Neural crest cell (in vitro differentiated cells): Measurements from ENCODE around the gene PLIN3. TPM values are rescaled to one million over a fixed set of nuclear protein-coding genes. Genes with fewer than 3 reads are reported as not detected.
A peak's percentile ranks its signal among the peaks of the same experiment; 100 is the strongest.

ENCODE experiments used
- DNase-seq: peaks from one replicate; pipeline ENCODE4 v3.0.0; 2021; ENCODE audit warnings: low read depth, mixed read lengths, low spot score
- H3K27ac Mint-ChIP-seq: one replicate; pipeline ENCODE4 v1.8.0; 2021; ENCODE audit warnings: mild to moderate bottlenecking, mixed read lengths; ENCODE audit not compliant: unreplicated experiment
- H3K27me3 Mint-ChIP-seq: 2 replicates; pipeline ENCODE4 v1.8.0; 2021; ENCODE audit warnings: low read depth, mild to moderate bottlenecking, mixed read lengths
- H3K36me3 Mint-ChIP-seq: 2 replicates; pipeline ENCODE4 v1.8.0; 2021; ENCODE audit warnings: low read depth, mild to moderate bottlenecking, mixed read lengths
- H3K4me1 Mint-ChIP-seq: 2 replicates; pipeline ENCODE4 v1.8.0; 2021; ENCODE audit warnings: mixed read lengths
- H3K4me3 Mint-ChIP-seq: one replicate; pipeline ENCODE4 v1.8.0; 2021; ENCODE audit warnings: mild to moderate bottlenecking, mixed read lengths
- H3K9me3 Mint-ChIP-seq: 2 replicates; pipeline ENCODE4 v1.8.0; 2021; ENCODE audit warnings: mixed read lengths
- CTCF ChIP-seq: fragments of 200-600 bp; sonication (generic); conservative IDR thresholded peaks from 2 replicates; pipeline ENCODE4 v1.5.0; 2021; ENCODE audit warnings: antibody characterized with exemption, mild to moderate bottlenecking
- total RNA-seq: library from RNA; stranded (reverse); gene quantifications from 2 replicates; pipeline ENCODE4 v1.2.1, GENCODE V29; 2021

The PLIN3 gene
- total RNA-seq, 1 donor from 2014 or later = 42.4 TPM

GRCh38 chr19:4911786-4912672 is 44.6 kb upstream of the PLIN3 start:
- no peaks in the 10 kb centered on the region for H3K27me3 Mint-ChIP-seq
- DNase-seq = peak; percentile 54
- peak overlapping the region; percentile 95 for H3K4me3 Mint-ChIP-seq
- H3K4me1 Mint-ChIP-seq = peaks cover 58% of the 10 kb centered on the region
- peaks cover 13% of the 10 kb centered on the region for H3K36me3 Mint-ChIP-seq
- H3K9me3 Mint-ChIP-seq = no peaks in the 10 kb centered on the region
- H3K27ac Mint-ChIP-seq = peak overlapping the region; percentile 98
- TF ChIP-seq CTCF = peak; percentile 65

- Mint-ChIP-seq H3K27me3 (no peaks in the 10 kb centered on the region), H3K4me3 (peak overlapping the region; percentile 95), H3K36me3 (peaks cover 11% of the 10 kb centered on the region), H3K27ac (peak overlapping the region; percentile 98), H3K4me1 (peaks cover 54% of the 10 kb centered on the region), H3K9me3 (no peaks in the 10 kb centered on the region)
- no peak for DNase-seq
- no peak for TF ChIP-seq CTCF
Measured at GRCh38 chr19:4911314-4911713, 43.8 kb upstream of the PLIN3 start.

- Mint-ChIP-seq H3K27me3 (no peaks in the 10 kb centered on the region), H3K27ac (peak overlapping the region; percentile 98), H3K36me3 (peaks cover 11% of the 10 kb centered on the region), H3K4me1 (peaks cover 50% of the 10 kb centered on the region), H3K9me3 (no peaks in the 10 kb centered on the region), H3K4me3 (peak overlapping the region; percentile 95)
- TF ChIP-seq CTCF = no peak
- DNase-seq = peak; percentile 20
Measured at GRCh38 chr19:4910594-4911281, 43.3 kb upstream of the PLIN3 start.

- H3K27ac Mint-ChIP-seq = peak overlapping the region; percentile 98
- H3K4me1 Mint-ChIP-seq = peaks cover 48% of the 10 kb centered on the region
- no peaks in the 10 kb centered on the region for H3K9me3 Mint-ChIP-seq
- H3K4me3 Mint-ChIP-seq = peak overlapping the region; percentile 95
- peak; percentile 89 for DNase-seq
- no peaks in the 10 kb centered on the region for H3K27me3 Mint-ChIP-seq
- TF ChIP-seq CTCF = no peak
- peaks cover 11% of the 10 kb centered on the region for H3K36me3 Mint-ChIP-seq
Measured at GRCh38 chr19:4909897-4910593, 42.6 kb upstream of the PLIN3 start.

- Mint-ChIP-seq H3K4me1 (peaks cover 42% of the 10 kb centered on the region), H3K9me3 (no peaks in the 10 kb centered on the region), H3K36me3 (peaks cover 9% of the 10 kb centered on the region), H3K4me3 (peak within 1 kb of the TSS; percentile 95), H3K27me3 (no peaks in the 10 kb centered on the region), H3K27ac (peak within 1 kb of the TSS; percentile 98)
- DNase-seq = peak; percentile 54
- no peak for TF ChIP-seq CTCF
Measured at GRCh38 chr19:4909156-4909896, 41.9 kb upstream of the PLIN3 start, which contains the start of gene UHRF1. UHRF1 (plus strand) TSS chr19:4909501; CDS start chr19:4910886, 1,385 bp downstream.
